Stimulated activated naive B cell treated with anti-CD40 and anti-IgM and Interleukin-4, amounts not matched to agents 10 μg/mL and 1 μg/mL and 100 μg/mL, for 72 hours (primary cell): ENCODE measurements around the gene SUGT1.
"Not testable (repeated sequence)": the region's sequence is repeated elsewhere in the genome, so short reads cannot be mapped to it uniquely, and the experiment has no call there.

ENCODE experiments used
- ATAC-seq, 2 donors: fragments of 150-1000 bp; cut with Tn5 transposase; replicated peaks; 2 replicates each; pipeline ENCODE4 v1.10.0; 2021; ENCODE audit warnings: moderate library complexity in 1 of 2
- DNase-seq: peaks from one replicate; pipeline ENCODE4 v3.0.0; 2021
- H3K27ac Mint-ChIP-seq: one replicate; pipeline ENCODE4 v1.8.0; 2022; ENCODE audit warnings: mild to moderate bottlenecking, mixed read lengths
- H3K27me3 Mint-ChIP-seq, 2 donors: one replicate each; pipeline ENCODE4 v1.8.0; 2022; ENCODE audit warnings: mixed read lengths in 2 of 2
- H3K36me3 Mint-ChIP-seq, 2 donors: one replicate each; pipeline ENCODE4 v1.8.0; 2022; ENCODE audit warnings: mixed read lengths in 2 of 2, mild to moderate bottlenecking in 1 of 2
- H3K4me1 Mint-ChIP-seq, 2 donors: one replicate each; pipeline ENCODE4 v1.8.0; 2022; ENCODE audit warnings: mixed read lengths in 2 of 2, mild to moderate bottlenecking in 1 of 2
- H3K4me3 Mint-ChIP-seq, 2 donors: one replicate each; pipeline ENCODE4 v1.8.0; 2022; ENCODE audit warnings: mild to moderate bottlenecking in 2 of 2, mixed read lengths in 2 of 2, moderate library complexity in 1 of 2
- H3K9me3 Mint-ChIP-seq, 2 donors: one replicate each; pipeline ENCODE4 v1.8.0; 2022; ENCODE audit warnings: mixed read lengths in 2 of 2, mild to moderate bottlenecking in 1 of 2

SUGT1 gene

DNA sequence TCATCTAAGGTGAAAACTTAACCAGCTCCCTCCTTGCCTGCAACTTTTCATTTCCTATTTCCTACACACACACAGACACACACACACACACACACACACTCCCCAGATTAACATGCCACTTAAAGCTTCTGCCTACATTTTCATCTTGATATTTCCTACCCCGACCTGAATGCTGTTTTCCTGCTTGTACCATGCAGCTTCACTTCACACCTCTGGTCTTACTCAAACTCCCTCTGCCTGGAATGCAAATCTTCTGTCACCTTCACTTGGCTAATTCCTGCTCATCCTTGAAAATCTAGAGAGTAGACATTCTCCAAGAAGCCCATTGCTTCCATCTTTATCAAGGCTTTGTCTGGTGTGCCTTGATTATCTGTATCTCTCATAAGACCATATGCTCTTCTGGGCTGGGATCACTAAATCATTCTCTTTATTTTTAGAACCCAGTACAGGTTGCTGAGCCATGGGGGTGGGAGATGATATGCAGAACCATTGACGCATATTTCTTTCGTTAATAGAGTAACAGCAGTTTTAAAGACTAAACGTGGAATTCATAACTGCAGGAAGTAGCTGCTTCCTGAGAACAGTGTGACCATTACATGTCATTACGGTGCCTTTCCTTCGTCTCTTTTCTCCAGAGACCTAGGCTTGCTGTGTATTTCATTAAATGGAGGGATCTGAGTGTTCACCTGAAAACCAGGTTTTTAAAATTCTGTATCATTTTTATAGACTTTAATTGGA lies 49.3 kb downstream of the SUGT1 start:
- no peaks in the 10 kb centered on the region for H3K9me3 Mint-ChIP-seq
- DNase-seq: no peak
- H3K4me3 Mint-ChIP-seq: no peak overlapping the region
- peaks cover 6 to 9% of the 10 kb centered on the region in 2 donors for H3K4me1 Mint-ChIP-seq
- ATAC-seq: no peak
- H3K27ac Mint-ChIP-seq: no peak overlapping the region
- no peaks in the 10 kb centered on the region for H3K27me3 Mint-ChIP-seq
- peaks cover 3 to 21% of the 10 kb centered on the region in 2 donors for H3K36me3 Mint-ChIP-seq

DNA sequence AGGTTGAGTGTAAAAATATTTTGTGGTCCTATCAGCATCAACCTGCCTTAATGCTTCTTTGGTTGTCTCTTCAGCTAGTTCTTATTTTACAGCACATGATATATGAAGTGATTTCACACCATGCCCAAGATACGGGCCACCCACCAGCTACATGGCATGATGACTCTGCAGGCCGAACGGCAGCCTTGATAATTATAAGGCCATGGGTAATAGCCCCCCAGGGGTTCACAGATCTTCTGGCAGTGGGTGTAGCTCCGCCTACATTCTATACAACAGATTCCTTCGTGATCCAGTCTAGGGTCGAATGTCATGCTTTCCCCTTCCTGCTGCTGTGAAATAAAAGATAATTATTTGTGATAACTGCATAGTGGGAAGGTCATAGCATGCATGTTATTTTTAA lies 50.8 kb downstream of the SUGT1 start:
- DNase-seq: no peak
- Mint-ChIP-seq H3K36me3 (peaks cover 0 to 11% of the 10 kb centered on the region in 2 donors), H3K9me3 (no peaks in the 10 kb centered on the region), H3K4me3 (no peak overlapping the region), H3K27me3 (no peaks in the 10 kb centered on the region), H3K4me1 (peaks cover 6 to 9% of the 10 kb centered on the region in 2 donors), H3K27ac (no peak overlapping the region)
- no peak for ATAC-seq

DNA sequence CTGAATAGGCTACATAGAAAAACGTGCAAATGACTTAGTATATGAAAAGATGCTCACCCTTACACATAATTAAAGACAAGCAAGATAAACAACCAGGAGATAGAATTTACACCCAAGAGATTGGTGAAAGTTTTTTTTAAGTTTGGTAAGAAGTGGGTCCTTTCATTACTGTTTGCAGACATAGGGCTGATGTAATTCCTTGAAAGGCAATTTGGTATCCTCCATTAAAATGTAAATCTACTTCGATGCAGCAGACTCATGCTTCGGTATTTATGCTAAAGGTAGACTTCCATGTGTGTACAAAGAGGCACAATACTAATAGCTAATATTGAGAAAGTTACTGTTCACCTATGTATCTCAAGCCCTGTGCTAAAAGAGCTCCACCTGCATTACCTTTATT lies 53.4 kb downstream of the SUGT1 start:
- Mint-ChIP-seq H3K27ac (no peak overlapping the region), H3K4me1 (peaks cover 6 to 9% of the 10 kb centered on the region in 2 donors), H3K9me3 (no peaks in the 10 kb centered on the region), H3K4me3 (no peak overlapping the region), H3K27me3 (no peaks in the 10 kb centered on the region), H3K36me3 (peaks cover 0 to 8% of the 10 kb centered on the region in 2 donors)
- no peak for ATAC-seq
- no peak for DNase-seq

DNA sequence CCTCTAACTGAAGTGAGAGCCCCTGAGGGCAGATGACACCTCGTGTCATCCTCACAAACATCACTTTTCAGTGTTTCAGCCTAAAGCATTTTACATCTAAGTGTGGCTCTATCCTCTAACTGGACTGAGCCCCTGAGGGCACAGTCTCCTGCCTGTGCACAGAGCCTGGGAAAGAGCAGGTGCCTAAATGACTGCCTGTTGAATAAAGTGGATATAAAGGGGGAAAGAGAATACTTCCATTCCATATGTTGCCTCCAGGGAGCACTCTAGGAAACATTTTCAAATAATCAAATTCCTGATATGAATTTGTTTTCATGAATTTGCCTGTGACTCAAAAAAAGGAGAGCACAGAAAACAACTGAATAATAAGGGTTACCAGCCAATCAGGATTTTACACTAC lies 54.7 kb downstream of the SUGT1 start:
- no peaks in the 10 kb centered on the region for H3K4me1 Mint-ChIP-seq
- no peaks in the 10 kb centered on the region for H3K27me3 Mint-ChIP-seq
- DNase-seq (no peak), ATAC-seq (no peak)
- no peaks in the 10 kb centered on the region for H3K9me3 Mint-ChIP-seq
- H3K27ac Mint-ChIP-seq: no peak overlapping the region
- peaks cover 0 to 4% of the 10 kb centered on the region in 2 donors for H3K36me3 Mint-ChIP-seq
- H3K4me3 Mint-ChIP-seq: no peak overlapping the region

DNA sequence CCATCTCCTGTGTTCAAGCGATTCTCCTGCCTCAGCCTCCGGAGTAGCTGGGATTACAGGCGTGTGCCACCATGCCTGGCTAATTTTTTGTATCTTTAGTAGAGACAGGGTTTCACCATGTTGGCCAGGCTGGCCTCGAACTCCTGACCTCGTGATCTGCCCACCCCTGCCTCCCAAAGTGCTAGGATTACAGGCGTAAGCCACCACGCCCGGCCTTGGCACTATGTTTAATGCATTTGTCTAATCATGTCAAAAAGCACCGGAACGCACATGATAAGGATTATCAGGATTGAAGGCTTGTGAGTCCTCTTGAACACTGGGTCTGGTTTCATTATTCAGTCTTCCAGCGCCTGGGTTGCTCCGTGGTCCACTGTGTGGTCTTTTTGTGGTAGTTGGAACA lies 55.6 kb downstream of the SUGT1 start:
- not testable (repeated sequence) for DNase-seq, H3K27me3 Mint-ChIP-seq, ATAC-seq, H3K27ac Mint-ChIP-seq, H3K4me3 Mint-ChIP-seq, H3K9me3 Mint-ChIP-seq, H3K36me3 Mint-ChIP-seq, H3K4me1 Mint-ChIP-seq

DNA sequence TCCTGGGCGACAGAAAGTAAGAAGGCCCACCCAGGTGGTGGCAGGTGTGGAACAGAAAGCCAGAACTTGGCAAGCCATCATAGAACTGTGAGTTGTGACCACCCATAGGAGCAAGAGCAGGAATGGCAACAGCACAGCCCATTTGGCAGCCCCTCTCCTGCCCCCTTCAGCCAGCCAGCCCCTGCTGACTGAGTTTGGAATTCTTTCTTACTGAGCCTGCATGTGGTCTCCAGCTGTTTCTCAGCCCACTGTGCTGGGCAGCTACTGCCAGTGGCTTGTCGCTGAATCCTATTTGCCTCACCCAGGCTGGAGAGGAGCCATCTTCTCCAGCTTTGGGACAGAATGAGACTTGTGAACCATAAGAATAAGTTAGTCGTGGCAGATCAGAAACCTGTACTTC lies 58.6 kb downstream of the SUGT1 start:
- Mint-ChIP-seq H3K27me3 (peaks cover 0 to 5% of the 10 kb centered on the region in 2 donors), H3K4me3 (no peak overlapping the region), H3K9me3 (no peaks in the 10 kb centered on the region), H3K36me3 (no peaks in the 10 kb centered on the region), H3K4me1 (no peaks in the 10 kb centered on the region), H3K27ac (no peak overlapping the region)
- DNase-seq: no peak
- ATAC-seq: no peak

DNA sequence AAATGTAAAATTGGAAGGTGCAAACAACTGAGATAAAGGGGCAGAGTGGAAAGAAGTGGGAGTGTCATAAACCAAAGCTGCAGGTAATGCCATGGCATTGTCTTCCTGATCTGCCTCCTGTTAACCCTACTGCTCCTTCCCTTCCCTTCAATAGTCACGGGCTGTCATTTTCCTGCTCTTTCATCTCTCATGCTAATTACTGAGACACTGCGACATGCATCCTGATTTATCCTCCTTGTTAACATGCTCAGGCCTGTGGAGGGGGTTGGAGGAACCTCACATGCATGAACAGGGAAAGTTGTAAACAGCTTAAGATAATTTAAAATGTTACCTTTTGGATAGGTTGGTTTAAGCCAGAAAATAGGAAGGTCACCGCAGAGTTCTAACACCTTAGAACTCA lies 59.7 kb downstream of the SUGT1 start:
- no peak overlapping the region for H3K4me3 Mint-ChIP-seq
- peaks cover 0 to 16% of the 10 kb centered on the region in 2 donors for H3K27me3 Mint-ChIP-seq
- DNase-seq (no peak), ATAC-seq (no peak)
- H3K36me3 Mint-ChIP-seq: no peaks in the 10 kb centered on the region
- H3K4me1 Mint-ChIP-seq: no peaks in the 10 kb centered on the region
- H3K27ac Mint-ChIP-seq: no peak overlapping the region
- H3K9me3 Mint-ChIP-seq: peaks cover 0 to 7% of the 10 kb centered on the region in 2 donors

DNA sequence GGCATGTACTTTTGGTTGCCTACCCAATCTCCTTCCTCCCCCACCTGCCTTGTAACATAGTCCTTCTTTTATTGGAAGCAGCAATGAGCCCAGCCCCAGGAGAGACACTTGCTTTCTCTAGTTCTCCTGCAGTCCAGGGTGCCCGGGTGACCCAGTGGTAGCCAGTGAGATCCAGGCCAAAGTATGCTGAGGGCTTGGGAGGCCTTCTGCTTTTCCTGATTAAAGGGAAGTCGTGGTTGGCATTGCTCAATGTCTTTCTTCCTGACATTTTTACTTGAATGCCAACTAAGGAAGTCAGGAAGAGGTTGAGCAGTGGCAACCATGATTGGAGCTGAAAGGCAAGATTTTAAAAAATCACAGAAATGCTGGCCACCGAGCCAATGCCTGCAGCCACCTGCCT lies 61.3 kb downstream of the SUGT1 start:
- H3K27ac Mint-ChIP-seq: no peak overlapping the region
- H3K9me3 Mint-ChIP-seq: peaks cover 8 to 17% of the 10 kb centered on the region in 2 donors
- ATAC-seq: no peak
- no peaks in the 10 kb centered on the region for H3K4me1 Mint-ChIP-seq
- no peak overlapping the region for H3K4me3 Mint-ChIP-seq
- peaks cover 9 to 31% of the 10 kb centered on the region in 2 donors for H3K27me3 Mint-ChIP-seq
- no peaks in the 10 kb centered on the region for H3K36me3 Mint-ChIP-seq
- DNase-seq: no peak

DNA sequence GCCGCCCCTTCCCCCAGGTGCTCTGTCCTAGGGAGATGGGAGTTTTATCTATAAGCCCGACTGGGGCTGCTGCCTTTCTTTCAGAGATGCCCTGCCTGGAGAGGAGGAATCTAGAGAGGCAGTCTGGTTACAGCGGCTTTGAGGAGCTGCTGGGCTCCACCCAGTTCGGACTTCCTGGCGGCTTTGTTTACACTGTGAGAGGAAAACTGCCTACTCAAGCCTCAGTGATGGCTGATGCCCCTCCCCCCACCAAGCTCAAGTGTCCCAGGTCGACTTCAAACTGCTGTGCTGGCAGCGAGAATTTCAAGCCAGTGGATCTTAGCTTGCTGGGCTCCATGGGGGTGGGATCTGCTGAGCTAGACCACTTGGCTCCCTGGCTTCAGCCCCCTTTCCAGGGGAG lies 68.3 kb downstream of the SUGT1 start:
- not testable (repeated sequence) for H3K4me3 Mint-ChIP-seq, H3K4me1 Mint-ChIP-seq, H3K36me3 Mint-ChIP-seq, H3K27ac Mint-ChIP-seq, DNase-seq, ATAC-seq
- Mint-ChIP-seq H3K9me3 (peaks cover 8 to 19% of the 10 kb centered on the region in 2 donors), H3K27me3 (peaks cover 22 to 58% of the 10 kb centered on the region in 2 donors)

DNA sequence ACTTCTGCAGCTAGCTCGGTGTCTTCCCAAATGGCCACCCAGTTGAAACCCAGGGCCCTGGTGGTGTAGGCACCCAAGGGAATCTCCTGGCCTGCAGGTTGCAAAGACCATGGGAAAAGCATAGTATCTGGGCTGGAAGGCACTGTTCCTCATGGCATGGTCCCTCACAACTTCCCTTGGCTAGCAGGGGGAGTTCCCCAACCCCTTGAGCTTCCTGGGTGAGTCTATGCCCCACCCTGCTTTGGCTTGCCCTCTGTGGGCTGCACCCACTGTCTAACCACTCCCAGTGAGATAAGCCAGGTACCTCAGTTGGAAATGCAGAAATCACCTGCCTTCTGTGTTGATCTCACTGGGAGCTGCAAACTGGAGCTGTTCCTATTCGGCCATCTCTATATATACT lies 68.7 kb downstream of the SUGT1 start:
- not testable (repeated sequence) for DNase-seq, ATAC-seq, H3K36me3 Mint-ChIP-seq, H3K27ac Mint-ChIP-seq, H3K4me1 Mint-ChIP-seq, H3K4me3 Mint-ChIP-seq
- peaks cover 9 to 19% of the 10 kb centered on the region in 2 donors for H3K9me3 Mint-ChIP-seq
- peaks cover 22 to 58% of the 10 kb centered on the region in 2 donors for H3K27me3 Mint-ChIP-seq

DNA sequence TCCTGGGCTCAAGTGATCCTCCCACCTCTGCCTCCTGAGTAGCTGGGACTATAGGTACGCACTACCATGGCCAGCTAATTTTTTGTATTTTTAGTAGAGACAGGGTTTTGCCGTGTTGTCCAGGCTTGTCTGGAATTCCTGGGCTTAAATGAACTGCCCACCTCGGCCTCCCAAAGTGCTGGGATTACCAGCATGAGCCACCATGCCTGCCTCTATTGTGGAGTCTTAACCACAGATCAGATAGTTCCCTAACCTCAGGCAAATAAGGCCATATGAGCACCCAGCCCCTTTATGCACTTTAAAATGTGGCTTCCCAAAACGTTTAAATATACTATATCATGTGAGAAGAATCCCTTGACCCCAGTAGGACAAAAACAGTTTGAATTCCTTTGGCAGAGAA lies 70.5 kb downstream of the SUGT1 start:
- DNase-seq: no peak
- Mint-ChIP-seq H3K27ac (no peak overlapping the region), H3K4me1 (no peaks in the 10 kb centered on the region), H3K9me3 (peaks cover 8 to 15% of the 10 kb centered on the region in 2 donors), H3K4me3 (no peak overlapping the region), H3K36me3 (peaks cover 0 to 3% of the 10 kb centered on the region in 2 donors), H3K27me3 (peaks cover 19 to 43% of the 10 kb centered on the region in 2 donors)
- no peak for ATAC-seq

DNA sequence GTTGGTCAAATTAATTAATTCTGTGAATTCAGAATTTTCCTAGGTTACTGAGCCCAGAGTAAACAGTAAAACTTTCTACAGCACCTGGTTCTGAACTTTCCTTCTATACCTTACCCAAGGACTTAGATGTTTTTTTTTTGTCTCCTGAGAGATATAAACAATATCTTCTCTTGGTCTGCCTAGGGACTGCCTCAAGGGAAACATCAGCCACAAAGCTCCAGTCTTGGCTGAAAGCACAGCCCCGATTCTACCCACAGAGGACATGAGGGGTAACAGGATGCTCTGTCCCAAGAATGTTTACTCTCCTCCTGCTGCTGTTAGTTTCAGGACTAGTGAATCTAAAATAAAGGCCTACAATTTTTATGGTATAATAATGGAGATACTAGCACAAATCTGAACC lies 72.7 kb downstream of the SUGT1 start:
- Mint-ChIP-seq H3K4me1 (no peaks in the 10 kb centered on the region), H3K36me3 (no peaks in the 10 kb centered on the region), H3K4me3 (no peak overlapping the region), H3K9me3 (peaks cover 0 to 10% of the 10 kb centered on the region in 2 donors), H3K27ac (no peak overlapping the region), H3K27me3 (peaks cover 6 to 23% of the 10 kb centered on the region in 2 donors)
- ATAC-seq (no peak), DNase-seq (no peak)

DNA sequence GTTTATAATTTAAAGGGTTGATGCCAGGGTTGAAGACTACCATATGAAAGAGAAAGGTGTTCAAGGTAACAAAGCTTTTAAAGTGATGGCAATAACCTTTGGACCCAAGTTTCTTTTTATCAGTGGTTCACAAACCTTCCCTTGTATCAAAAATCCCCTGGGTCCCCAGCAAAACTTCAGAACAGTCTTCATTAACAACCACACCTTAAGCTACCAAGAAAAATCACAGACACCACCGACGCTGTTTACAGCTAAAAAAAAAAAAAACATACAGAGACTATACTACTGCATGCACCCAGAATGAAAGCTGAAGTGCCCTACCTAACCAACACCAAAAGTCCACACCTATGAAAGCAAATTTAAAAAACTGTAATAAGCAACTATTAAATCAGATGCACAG lies 73.6 kb downstream of the SUGT1 start:
- no peaks in the 10 kb centered on the region for H3K36me3 Mint-ChIP-seq
- ATAC-seq (no peak), DNase-seq (no peak)
- H3K9me3 Mint-ChIP-seq: peaks cover 0 to 10% of the 10 kb centered on the region in 2 donors
- H3K27ac Mint-ChIP-seq: no peak overlapping the region
- no peaks in the 10 kb centered on the region for H3K4me1 Mint-ChIP-seq
- peaks cover 7 to 26% of the 10 kb centered on the region in 2 donors for H3K27me3 Mint-ChIP-seq
- H3K4me3 Mint-ChIP-seq: no peak overlapping the region

DNA sequence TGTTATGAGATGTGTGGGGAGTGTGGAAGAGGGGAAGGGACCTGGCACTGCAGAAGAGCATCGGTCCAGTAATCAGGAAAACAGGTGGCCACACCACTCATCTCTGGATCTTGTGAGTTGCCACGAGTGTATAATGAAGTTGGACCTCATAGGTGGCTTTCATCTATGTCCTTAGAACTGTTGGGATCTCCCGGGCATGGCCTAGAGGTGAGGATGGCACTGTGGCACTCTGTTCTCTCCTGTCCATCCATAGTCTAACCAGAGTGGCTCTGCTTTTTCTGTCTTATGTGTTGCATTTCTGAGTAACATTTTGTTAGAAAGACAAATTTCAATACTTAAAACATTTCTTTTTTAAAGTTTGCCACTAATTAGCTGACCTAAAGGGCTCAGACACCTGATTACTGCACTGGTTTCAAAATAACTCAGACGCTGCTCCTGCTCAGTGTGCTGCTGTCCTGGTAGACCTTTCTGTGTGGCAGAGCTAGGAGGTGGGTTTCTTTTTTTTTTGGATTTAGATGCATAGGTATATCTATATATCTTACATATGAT lies 81.5 kb downstream of the SUGT1 start:
- DNase-seq (no peak), ATAC-seq (no peak)
- H3K27me3 Mint-ChIP-seq: peaks cover 22 to 28% of the 10 kb centered on the region in 2 donors
- H3K4me3 Mint-ChIP-seq: no peak overlapping the region
- no peaks in the 10 kb centered on the region for H3K36me3 Mint-ChIP-seq
- peaks cover under 1 to 1% of the 10 kb centered on the region in 2 donors for H3K4me1 Mint-ChIP-seq
- H3K9me3 Mint-ChIP-seq: no peaks in the 10 kb centered on the region
- H3K27ac Mint-ChIP-seq: no peak overlapping the region

DNA sequence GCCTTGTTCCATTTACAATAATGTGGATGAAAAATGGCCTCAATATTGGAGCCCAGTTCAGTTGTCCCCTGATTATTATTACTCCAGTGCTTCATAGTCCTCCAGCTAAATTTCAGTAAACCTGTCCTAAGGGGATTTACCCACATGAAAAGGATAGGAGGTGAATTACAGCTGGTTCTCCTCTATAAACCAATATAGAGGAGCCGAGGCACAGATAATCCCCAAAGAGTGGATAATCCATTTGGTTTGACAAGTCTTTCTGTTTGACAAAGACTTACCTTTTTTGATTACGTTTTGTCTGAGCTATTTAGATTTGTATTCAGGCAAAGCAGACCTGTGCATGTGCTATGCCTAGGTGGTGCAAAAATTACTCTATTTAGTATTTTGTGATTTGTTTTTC lies 84.3 kb downstream of the SUGT1 start:
- no peaks in the 10 kb centered on the region for H3K36me3 Mint-ChIP-seq
- H3K4me3 Mint-ChIP-seq: no peak overlapping the region
- no peaks in the 10 kb centered on the region for H3K9me3 Mint-ChIP-seq
- H3K4me1 Mint-ChIP-seq: peaks cover 8 to 10% of the 10 kb centered on the region in 2 donors
- peaks cover 40 to 41% of the 10 kb centered on the region in 2 donors for H3K27me3 Mint-ChIP-seq
- ATAC-seq (no peak), DNase-seq (no peak)
- no peak overlapping the region for H3K27ac Mint-ChIP-seq
